Measurements from ENCODE around the gene OTX1. TPM values are rescaled to one million over a fixed set of nuclear protein-coding genes. Genes with fewer than 3 reads are reported as not detected.

The OTX1 gene
- total and polyA plus RNA-seq, 9 of the 15 experiments (the other 6 are each of a cell fraction or from before 2014, with no cell fraction given): 0.18 to 7.1 (median 0.58) TPM

- TF ChIP-seq CHD7 (IDR thresholded peaks at IDR 0.05; ENCODE audit: low read depth, low read length) (no peak), ZBTB11 (CRISPR knock-in tag; IDR thresholded peaks at IDR 0.05) (no peak), U2AF1 (optimal IDR thresholded peaks at IDR 0.05; ENCODE audit: low read depth, low read length) (no peak), BRF1 (IDR thresholded peaks at IDR 0.05; ENCODE audit: borderline replicate concordance, extremely low read depth, insufficient read length) (no peak), ARNT (IDR thresholded peaks at IDR 0.05) (no peak), ZNF609 (CRISPR knock-in tag; IDR thresholded peaks at IDR 0.05; ENCODE audit: borderline replicate concordance) (no peak), GATAD2A (IDR thresholded peaks at IDR 0.05) (no peak)
Observed at GRCh38 chr2:63041592-63041991, 9.0 kb upstream of the OTX1 start (continued).
